Measurements from ENCODE around the gene FBXO44. TPM values are rescaled to one million over a fixed set of nuclear protein-coding genes. Genes with fewer than 3 reads are reported as not detected.

Gene FBXO44
- total RNA-seq, 6 experiments from 2014 or later, result 15.1 to 24.1 (median 18.9) TPM

DNA sequence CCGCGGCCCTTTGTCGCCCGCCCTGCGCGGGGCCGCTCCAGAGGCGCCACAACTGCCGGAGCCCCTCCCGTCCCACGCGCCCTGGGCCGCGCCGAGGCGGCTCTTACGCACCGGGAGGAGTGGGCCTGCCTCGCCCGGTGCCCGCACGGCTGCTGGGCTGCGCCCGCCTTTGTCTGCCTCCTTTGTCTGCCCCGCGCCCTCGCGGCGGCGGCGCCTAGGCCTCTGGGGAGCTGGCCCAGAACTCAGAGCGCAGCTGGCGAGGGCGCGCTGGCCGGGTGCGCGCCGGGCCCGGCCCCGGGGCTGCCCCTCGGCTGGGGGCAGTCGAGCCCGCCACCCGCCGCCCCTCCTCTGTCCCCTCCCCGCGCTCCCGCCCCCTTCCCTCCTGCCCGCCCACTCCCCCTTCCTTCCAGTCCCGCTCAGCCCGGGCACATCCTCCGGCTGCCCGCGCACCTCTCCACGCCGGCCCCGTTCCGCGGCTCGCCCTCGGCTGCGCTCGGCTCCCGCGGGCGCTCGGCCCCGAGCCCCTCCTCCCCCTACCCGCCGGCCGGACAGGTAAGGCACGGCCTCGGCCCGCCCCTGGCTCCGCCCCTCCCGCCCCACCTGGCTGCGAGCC lies 36.7 kb downstream of the FBXO44 start, which contains the start of gene DRAXIN:
TSS of gene DRAXIN (plus strand) at position 409 of the 613 bp plus-strand sequence. CDS start 14,549 bp downstream, outside the sequence.
- Mint-ChIP-seq H3K4me3 (no peak within 1 kb of the TSS), H3K36me3 (ENCODE audit: low read depth) (no peaks in the 10 kb centered on the region), H3K27ac (no peak within 1 kb of the TSS; the same call in 1 of the 2 replicates), H3K27me3 (ENCODE audit: insufficient read depth) (peaks cover 35% of the 10 kb centered on the region), H3K9me3 (no peaks in the 10 kb centered on the region), H3K4me1 (ENCODE audit: low read depth) (peaks cover 17% of the 10 kb centered on the region)
- TF ChIP-seq, protein P1, sequence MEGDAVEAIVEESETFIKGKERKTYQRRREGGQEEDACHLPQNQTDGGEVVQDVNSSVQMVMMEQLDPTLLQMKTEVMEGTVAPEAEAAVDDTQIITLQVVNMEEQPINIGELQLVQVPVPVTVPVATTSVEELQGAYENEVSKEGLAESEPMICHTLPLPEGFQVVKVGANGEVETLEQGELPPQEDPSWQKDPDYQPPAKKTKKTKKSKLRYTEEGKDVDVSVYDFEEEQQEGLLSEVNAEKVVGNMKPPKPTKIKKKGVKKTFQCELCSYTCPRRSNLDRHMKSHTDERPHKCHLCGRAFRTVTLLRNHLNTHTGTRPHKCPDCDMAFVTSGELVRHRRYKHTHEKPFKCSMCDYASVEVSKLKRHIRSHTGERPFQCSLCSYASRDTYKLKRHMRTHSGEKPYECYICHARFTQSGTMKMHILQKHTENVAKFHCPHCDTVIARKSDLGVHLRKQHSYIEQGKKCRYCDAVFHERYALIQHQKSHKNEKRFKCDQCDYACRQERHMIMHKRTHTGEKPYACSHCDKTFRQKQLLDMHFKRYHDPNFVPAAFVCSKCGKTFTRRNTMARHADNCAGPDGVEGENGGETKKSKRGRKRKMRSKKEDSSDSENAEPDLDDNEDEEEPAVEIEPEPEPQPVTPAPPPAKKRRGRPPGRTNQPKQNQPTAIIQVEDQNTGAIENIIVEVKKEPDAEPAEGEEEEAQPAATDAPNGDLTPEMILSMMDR (IDR thresholded peaks at IDR 0.05), result no peak
- no peak for DNase-seq

DNA sequence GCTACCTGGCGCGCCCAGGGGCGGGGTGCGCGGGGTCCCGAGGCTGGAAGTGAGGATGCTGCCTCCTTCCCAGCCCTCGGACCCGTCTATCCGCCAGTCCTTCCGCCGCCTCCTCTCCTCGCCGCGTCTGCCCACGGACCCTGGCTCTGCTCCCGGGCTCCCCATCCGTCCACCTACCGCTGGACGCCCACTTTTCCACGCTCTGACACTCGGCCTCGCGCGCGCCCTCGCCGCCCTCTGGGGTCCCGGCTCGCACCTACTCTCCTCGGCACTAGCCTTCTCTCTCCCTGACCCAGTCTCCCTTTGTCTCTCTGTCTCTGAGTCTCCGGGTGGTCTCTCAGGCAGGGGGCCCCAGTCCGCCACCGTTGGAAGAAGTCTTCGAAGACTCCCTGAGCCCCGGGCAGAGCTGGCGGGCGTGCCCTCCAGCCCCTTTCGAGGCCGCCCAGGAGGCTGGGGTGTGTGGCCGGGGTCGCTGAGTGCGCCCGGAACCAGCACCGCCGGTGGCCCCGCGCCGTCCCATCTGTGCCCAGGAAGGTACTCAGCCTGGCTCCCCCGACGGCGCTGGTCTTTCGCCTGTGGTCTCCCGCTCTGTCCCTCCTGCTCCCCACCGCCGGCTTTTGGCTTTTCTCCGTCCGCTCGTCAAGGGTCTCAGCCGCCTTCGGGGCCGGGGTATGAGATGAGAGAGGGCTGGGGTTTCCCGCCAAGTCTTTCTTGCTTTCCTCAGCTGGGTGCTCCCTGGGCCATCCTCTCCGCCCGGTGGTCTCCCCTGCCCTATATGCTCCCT lies 37.4 kb downstream of the FBXO44 start:
- peaks cover 17% of the 10 kb centered on the region for H3K4me1 Mint-ChIP-seq (ENCODE audit: low read depth)

DNA sequence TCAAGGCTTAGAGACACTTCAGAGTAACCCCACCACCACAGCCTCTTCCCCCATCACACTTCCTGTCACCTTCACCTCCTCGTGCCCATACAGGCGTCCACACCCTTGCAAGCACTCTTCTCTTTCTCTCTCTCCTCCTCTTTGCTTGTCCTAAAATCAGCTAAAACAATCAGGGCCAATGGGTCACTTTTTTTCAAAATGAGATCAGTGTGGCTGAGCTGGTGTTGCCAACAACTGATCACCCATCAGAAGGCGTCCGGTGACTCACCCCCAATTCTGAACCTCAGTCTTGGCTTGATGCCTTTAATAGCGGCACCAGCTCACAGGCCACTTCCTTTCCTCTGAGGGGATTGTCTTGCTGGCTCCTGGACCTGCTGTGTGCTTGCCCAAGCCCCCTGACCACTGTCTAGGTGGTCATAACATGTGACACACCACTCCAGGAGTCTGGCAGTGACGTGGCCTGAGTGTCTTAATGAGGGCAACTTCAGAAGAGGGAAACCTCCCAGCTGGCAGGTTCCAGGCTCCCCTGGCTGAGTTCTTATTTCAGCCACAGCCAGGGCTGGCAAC lies 38.4 kb downstream of the FBXO44 start:
- Mint-ChIP-seq H3K9me3 (no peaks in the 10 kb centered on the region), H3K36me3 (ENCODE audit: low read depth) (no peaks in the 10 kb centered on the region), H3K4me1 (ENCODE audit: low read depth) (peaks cover 17% of the 10 kb centered on the region), H3K27ac (no peak overlapping the region; the same call in 1 of the 2 replicates), H3K4me3 (peak overlapping the region; percentile 49), H3K27me3 (ENCODE audit: insufficient read depth) (peaks cover 35% of the 10 kb centered on the region)
- TF ChIP-seq, protein P1 (IDR thresholded peaks at IDR 0.05), result no peak
- peak; percentile 81 for DNase-seq

More for the DNA sequence above, 37.4 kb downstream of the FBXO44 start:
- H3K27me3 Mint-ChIP-seq (ENCODE audit: insufficient read depth), result peaks cover 37% of the 10 kb centered on the region
- no peak overlapping the region; the same call in 1 of the 2 replicates for H3K27ac Mint-ChIP-seq
- H3K9me3 Mint-ChIP-seq, result no peaks in the 10 kb centered on the region
- no peaks in the 10 kb centered on the region for H3K36me3 Mint-ChIP-seq (ENCODE audit: low read depth)
- TF ChIP-seq, protein P1 (IDR thresholded peaks at IDR 0.05), result no peak
- no peak for DNase-seq
- H3K4me3 Mint-ChIP-seq, result no peak overlapping the region

DNA sequence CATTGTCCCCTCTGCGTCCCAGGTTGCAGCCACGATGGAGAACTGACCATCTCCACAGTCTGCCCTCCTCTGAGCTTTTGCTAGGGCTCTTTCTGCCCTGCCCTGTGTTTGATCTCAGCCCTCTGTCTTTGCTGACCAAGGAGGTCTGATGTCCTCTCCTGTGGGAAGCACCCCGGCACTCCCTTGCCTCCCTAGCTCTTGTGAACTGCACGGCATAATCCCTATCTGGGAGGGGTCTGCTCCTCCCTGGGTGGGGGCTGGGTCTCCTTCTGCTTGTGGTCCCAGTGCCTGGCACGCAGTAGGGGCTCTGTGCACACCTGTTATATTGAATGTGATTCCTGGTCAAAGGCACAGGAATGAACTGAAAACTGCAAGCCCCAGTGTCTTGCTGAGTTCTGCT lies 39.2 kb downstream of the FBXO44 start:
- TF ChIP-seq, protein P1 (IDR thresholded peaks at IDR 0.05), result no peak
- peaks cover 35% of the 10 kb centered on the region for H3K27me3 Mint-ChIP-seq (ENCODE audit: insufficient read depth)
- no peak for DNase-seq
- no peaks in the 10 kb centered on the region for H3K36me3 Mint-ChIP-seq (ENCODE audit: low read depth)
- H3K4me1 Mint-ChIP-seq (ENCODE audit: low read depth), result peaks cover 17% of the 10 kb centered on the region
- no peak overlapping the region for H3K4me3 Mint-ChIP-seq
- no peak overlapping the region; the same call in 1 of the 2 replicates for H3K27ac Mint-ChIP-seq
- H3K9me3 Mint-ChIP-seq, result no peaks in the 10 kb centered on the region

DNA sequence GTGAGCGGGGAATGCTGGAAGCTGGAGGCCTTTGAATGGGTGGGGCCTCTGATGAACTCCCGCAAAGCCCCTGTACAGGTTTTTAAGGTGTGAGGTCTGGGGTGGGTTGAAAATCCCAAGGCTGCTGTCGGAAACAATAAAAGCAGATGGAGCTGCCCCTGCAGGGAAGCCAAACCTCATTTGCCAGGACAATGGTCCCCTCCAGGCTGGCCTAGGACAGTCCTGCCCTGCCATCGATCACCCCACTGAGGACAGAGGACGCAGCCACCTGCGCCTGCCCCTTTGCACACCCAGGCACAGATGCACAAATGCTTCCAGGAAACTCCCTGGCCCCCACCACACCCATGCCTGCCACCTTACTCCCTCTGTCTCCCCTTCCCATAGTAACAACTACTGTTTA lies 41.2 kb downstream of the FBXO44 start:
- Mint-ChIP-seq H3K27me3 (ENCODE audit: insufficient read depth) (peaks cover 29% of the 10 kb centered on the region), H3K4me3 (no peak overlapping the region), H3K4me1 (ENCODE audit: low read depth) (peaks cover 17% of the 10 kb centered on the region), H3K36me3 (ENCODE audit: low read depth) (no peaks in the 10 kb centered on the region), H3K27ac (no peak overlapping the region), H3K9me3 (no peaks in the 10 kb centered on the region)
- DNase-seq, result no peak
- TF ChIP-seq, protein P1 (IDR thresholded peaks at IDR 0.05), result no peak

All from HFFc6 (cell line).